Liver (tissue), 5 donors: ENCODE results near the gene DNMT3A. TPM values are rescaled to one million over a fixed set of nuclear protein-coding genes. Genes with fewer than 3 reads are reported as not detected.

Experiments used
- polyA plus RNA-seq, 2 donors: library from polyadenylated mRNA; stranded (reverse) in 1 of 2; unstranded in 1 of 2; fragments of 200-250 nt in 1 of 2; fragments of >200 nt in 1 of 2; fragmentation: Nextera tagmentation in 1 of 2; extraction: Ambion mirVana in 1 of 2; gene quantifications; one replicate each; pipeline versions ENCODE4 v1.2.1 to v1.2.3, GENCODE V29; 2013 to 2015
- small RNA-seq: library from RNA; depleted of rRNA; stranded (forward); fragments of <200 nt; gene quantifications from one replicate; pipeline ENCODE3, GENCODE V24; 2014
- total RNA-seq, 2 donors: library from RNA; depleted of rRNA; stranded (reverse); fragments of >200 nt; gene quantifications; one replicate each; pipeline ENCODE4 v1.2.3, GENCODE V29; 2014
- donor health status: healthy.
- donor health status: healthy.
- donor health status: healthy.

The DNMT3A gene
- total and polyA plus RNA-seq, 4 donors = 3.5 to 24.2 (median 8.1) TPM

Small RNAs within 50 kb of the gene (small RNA-seq; reads per million reads assigned to genes)
- 3.5 reads per million, percentile 91 among the genes with 10 or more reads in this experiment for gene MIR1301

Other genes starting within 250 kb of the DNMT3A start
- gene POMC, start 173.3 kb downstream of the DNMT3A start, total RNA-seq = 1 to 10 TPM in 1 of 2 donors, under 1 TPM in 1; 0.84 to 7.8 TPM
- gene POMC, start 173.3 kb downstream of the DNMT3A start, polyA plus RNA-seq = 1 to 10 TPM in 1 of 2 donors, under 1 TPM in 1; 0.67 to 1.0 TPM